GM19467 (cell line): ENCODE results near the gene GXYLT2.

Experiments
- ATAC-seq: cut with Tn5 transposase; IDR thresholded peaks from one replicate; pipeline ENCODE4 v1.9.1; 2021; ENCODE audit warnings: mild to moderate bottlenecking, moderate library complexity; ENCODE audit not compliant: unreplicated experiment

Gene GXYLT2

GRCh38 chr3:73007992-73008712 lies 120.3 kb downstream of the GXYLT2 start:
- ATAC-seq: no peak

DNA sequence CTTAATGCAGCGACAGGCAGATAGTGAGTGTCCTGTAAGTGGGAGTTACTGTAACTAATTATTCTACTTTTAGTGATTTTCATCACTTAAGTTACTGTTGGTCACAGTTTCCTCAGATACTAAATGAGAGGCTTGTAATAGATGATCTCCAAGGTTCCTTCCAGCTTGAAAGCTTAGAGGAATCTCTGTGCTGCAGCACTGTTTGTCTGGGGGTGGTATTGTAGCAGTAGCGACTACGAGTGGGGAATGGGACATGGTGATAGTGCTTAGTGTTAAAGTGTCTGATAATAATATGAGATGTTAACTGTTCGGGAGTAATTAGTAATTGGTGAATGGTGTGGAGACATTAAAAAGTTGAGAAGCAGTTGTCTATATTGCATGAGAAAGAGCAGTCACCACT lies 121.2 kb downstream of the GXYLT2 start:
- no peak for ATAC-seq

DNA sequence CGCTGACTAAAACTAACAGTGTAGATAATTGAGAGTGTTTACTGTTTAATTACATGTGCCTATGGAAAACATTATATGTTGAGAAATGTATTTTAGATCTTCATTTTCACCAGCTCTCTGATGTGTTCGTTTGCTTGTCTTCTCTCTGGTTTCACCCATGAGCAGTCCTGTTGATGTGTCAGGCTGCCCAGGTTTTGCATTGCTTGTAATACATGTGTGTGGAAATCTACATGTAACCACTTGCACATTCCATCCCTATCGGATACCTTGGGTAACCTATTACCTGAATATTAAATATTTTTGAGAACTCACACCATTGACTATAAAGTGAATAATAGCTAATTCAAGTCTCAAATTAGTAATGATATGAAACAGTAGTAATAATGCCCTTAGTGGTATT lies 121.9 kb downstream of the GXYLT2 start:
- no peak for ATAC-seq

DNA sequence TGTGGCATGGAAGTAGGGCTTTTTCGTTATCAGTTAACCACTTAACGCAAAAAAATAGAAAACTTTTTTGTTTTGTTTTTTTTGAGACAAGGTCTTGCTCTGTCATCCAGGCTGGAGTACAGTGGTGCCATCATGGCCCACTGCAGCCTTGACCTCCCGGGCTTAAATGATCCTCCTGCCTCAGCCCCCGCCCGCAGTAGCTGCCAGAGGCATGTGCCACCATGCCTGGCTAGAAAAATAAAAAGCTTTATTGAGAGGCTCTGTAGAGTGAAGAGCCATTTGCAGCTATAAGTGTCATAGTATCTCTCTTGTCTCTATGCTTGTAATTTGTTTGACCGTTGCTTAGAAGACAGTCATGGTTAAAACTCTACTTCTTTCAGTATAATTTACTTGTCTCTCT lies 122.3 kb downstream of the GXYLT2 start:
- no peak for ATAC-seq

DNA sequence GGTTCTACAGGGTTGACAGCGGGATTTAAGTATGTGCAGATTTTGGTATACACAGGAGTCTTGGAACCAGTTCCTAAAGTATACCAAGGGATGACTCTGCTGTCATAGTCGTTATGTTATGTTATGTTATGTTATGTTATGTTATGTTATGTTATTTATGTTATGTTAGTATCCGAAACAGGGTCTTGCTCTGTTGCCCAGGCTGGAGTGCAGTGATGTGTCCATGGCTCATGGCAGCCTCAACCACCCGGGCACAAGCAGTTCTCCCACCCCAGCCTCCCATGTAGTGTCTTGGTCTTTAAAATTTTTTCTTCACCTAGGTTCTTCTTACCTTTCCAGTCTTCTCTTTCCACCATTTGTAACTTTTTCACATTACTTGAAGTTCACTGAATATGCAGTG lies 130.5 kb downstream of the GXYLT2 start:
- ATAC-seq: no peak

GRCh38 chr3:73018790-73019441 lies 131.1 kb downstream of the GXYLT2 start:
- ATAC-seq: no peak

GRCh38 chr3:73021301-73021835 lies 133.5 kb downstream of the GXYLT2 start:
- ATAC-seq: no peak

DNA sequence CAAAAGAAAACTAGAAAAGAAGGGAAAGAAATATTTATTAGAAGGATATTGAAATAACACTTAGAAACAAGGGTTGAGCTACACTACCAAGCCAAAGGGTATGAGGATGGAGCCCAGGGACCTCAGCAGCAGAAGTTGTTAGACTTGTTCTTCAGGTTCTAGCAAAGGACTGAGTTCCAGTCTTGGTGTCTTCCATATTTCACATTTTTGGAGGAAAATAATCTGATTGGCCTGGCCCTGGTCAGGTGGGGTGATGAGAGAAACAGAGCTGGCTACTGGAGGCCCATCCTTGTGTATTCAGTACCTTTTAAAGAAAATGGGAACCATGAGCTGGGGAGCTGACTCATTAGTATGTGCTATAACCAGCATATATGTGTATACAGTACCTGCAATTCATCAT lies 137.0 kb downstream of the GXYLT2 start:
- no peak for ATAC-seq

GRCh38 chr3:73026111-73026759 lies 138.4 kb downstream of the GXYLT2 start:
- no peak for ATAC-seq
